IMR-90 (cell line): ENCODE results near the gene TEX22. TPM values are rescaled to one million over a fixed set of nuclear protein-coding genes. Genes with fewer than 3 reads are reported as not detected.

Experiments
- ATAC-seq: fragments of 200-7000 bp; cut with Tn5 transposase; 2 replicates; pipeline ENCODE4 v1.9.1; 2020; ENCODE audit warnings: low read depth, mild to moderate bottlenecking, moderate library complexity
- BruUV-seq: library from RNA; stranded (reverse); fragments of 400-500 nt; replicated peaks from 2 replicates; lab custom pipeline; 2021; lab: Mats Ljungman, UMichigan
- CTCF ChIA-PET: fragments of 300-600 bp; formaldehyde crosslinking; extraction: SDS; loops from one replicate; lab custom pipeline; 2021; ENCODE audit warnings: antibody characterized with exemption; lab: Yijun Ruan, JAX
- POLR2A ChIA-PET: fragments of 300-600 bp; sonication (Branson Sonifier 250); formaldehyde crosslinking; loops from one replicate; lab custom pipeline; 2022; ENCODE audit warnings: antibody characterized with exemption; ENCODE audit not compliant: unreplicated experiment; lab: Charles Lee
- DNase-seq: peaks from one replicate; pipeline ENCODE4 v3.0.0; 2013
- H2AFZ ChIP-seq: replicated peaks from 2 replicates; pipeline ENCODE3; 2013; ENCODE audit warnings: low read length, mild to moderate bottlenecking; ENCODE audit not compliant: poor library complexity
- H2AK5ac ChIP-seq: 2 replicates; pipeline ENCODE4 v1.6.1; 2013; ENCODE audit warnings: low read depth, low read length, inconsistent platforms
- H2AK9ac ChIP-seq: replicated peaks from 2 replicates; pipeline ENCODE3; 2013; ENCODE audit warnings: mild to moderate bottlenecking, low read depth, low read length, moderate library complexity; ENCODE audit not compliant: poor library complexity
- H2BK120ac ChIP-seq: 2 replicates; pipeline ENCODE4 v1.6.1; 2013; ENCODE audit warnings: low read depth, low read length, inconsistent platforms
- H2BK15ac ChIP-seq: 3 replicates; pipeline ENCODE4 v1.6.1; 2013; ENCODE audit warnings: low read depth, low read length, inconsistent platforms
- H2BK20ac ChIP-seq: 2 replicates; pipeline ENCODE4 v1.6.1; 2013; ENCODE audit warnings: low read depth, mild to moderate bottlenecking, inconsistent platforms, low read length, moderate library complexity
- H2BK5ac ChIP-seq: 2 replicates; pipeline ENCODE4 v1.6.1; 2013; ENCODE audit warnings: mild to moderate bottlenecking, low read depth, low read length, inconsistent platforms; ENCODE audit not compliant: poor library complexity, severe bottlenecking
- H3K14ac ChIP-seq: replicated peaks from 2 replicates; pipeline ENCODE4 v1.6.1; 2013; ENCODE audit warnings: low read depth, low read length, inconsistent platforms
- H3K18ac ChIP-seq: 2 replicates; pipeline ENCODE4 v1.6.1; 2013; ENCODE audit warnings: low read depth, low read length, control low read depth
- H3K23ac ChIP-seq: 2 replicates; pipeline ENCODE4 v1.6.1; 2013; ENCODE audit warnings: low read depth, low read length, inconsistent platforms
- H3K27ac ChIP-seq: 2 replicates; pipeline ENCODE4 v1.5.1; 2013; ENCODE audit warnings: mild to moderate bottlenecking, control low read depth, low read length; ENCODE audit not compliant: insufficient read depth
- H3K27me3 ChIP-seq: 2 replicates; pipeline ENCODE4 v1.6.1; 2013; ENCODE audit warnings: low read length; ENCODE audit not compliant: control insufficient read depth, insufficient read depth
- H3K36me3 ChIP-seq: 2 replicates; pipeline ENCODE4 v1.6.1; 2013; ENCODE audit warnings: low read length, mixed read lengths; ENCODE audit not compliant: control insufficient read depth, insufficient read depth
- H3K4ac ChIP-seq: 2 replicates; pipeline ENCODE4 v1.6.1; 2013; ENCODE audit warnings: low read depth, low read length, inconsistent platforms
- H3K4me1 ChIP-seq: 2 replicates; pipeline ENCODE4 v1.6.1; 2013; ENCODE audit warnings: low read length, mixed read lengths; ENCODE audit not compliant: control insufficient read depth, insufficient read depth
- H3K4me2 ChIP-seq: 2 replicates; pipeline ENCODE4 v1.6.1; 2013; ENCODE audit warnings: low read depth, mild to moderate bottlenecking, control low read depth, low read length, moderate library complexity
- H3K4me3 ChIP-seq: 2 replicates; pipeline ENCODE4 v1.5.1; 2013; ENCODE audit warnings: low read depth, mild to moderate bottlenecking, control low read depth, low read length, moderate library complexity; ENCODE audit not compliant: insufficient read depth
- H3K56ac ChIP-seq: 2 replicates; pipeline ENCODE4 v1.6.1; 2013; ENCODE audit warnings: low read length, inconsistent platforms; ENCODE audit not compliant: insufficient read depth; ENCODE audit errors: extremely low read depth
- H3K79me1 ChIP-seq, 2 experiments: 2 replicates each; pipeline ENCODE4 v1.6.1; 2013; ENCODE audit warnings: low read length in 2 of 2, inconsistent platforms in 1 of 2, low read depth in 1 of 2
- H3K9ac ChIP-seq: 2 replicates; pipeline ENCODE4 v1.6.1; 2013; ENCODE audit warnings: low read depth, low read length, control low read depth
- H3K9me1 ChIP-seq: 2 replicates; pipeline ENCODE4 v1.6.1; 2013; ENCODE audit warnings: low read length, inconsistent platforms; ENCODE audit not compliant: insufficient read depth
- H3K9me3 ChIP-seq: 2 replicates; pipeline ENCODE4 v1.6.1; 2013; ENCODE audit warnings: low read length; ENCODE audit not compliant: control insufficient read depth, insufficient read depth
- H4K20me1 ChIP-seq: 2 replicates; pipeline ENCODE4 v1.6.1; 2013; ENCODE audit warnings: low read length, inconsistent platforms; ENCODE audit not compliant: insufficient read depth
- H4K5ac ChIP-seq: 2 replicates; pipeline ENCODE4 v1.6.1; 2013; ENCODE audit warnings: mild to moderate bottlenecking, low read depth, low read length, control low read depth
- H4K8ac ChIP-seq, 2 experiments: 2 replicates each; pipeline ENCODE4 v1.6.1; 2013; ENCODE audit warnings: low read depth in 2 of 2, low read length in 2 of 2, control low read depth in 1 of 2, inconsistent platforms in 1 of 2
- H4K91ac ChIP-seq: 2 replicates; pipeline ENCODE4 v1.6.1; 2013; ENCODE audit warnings: low read depth, low read length, inconsistent platforms; ENCODE audit not compliant: insufficient read depth
- BHLHE40 ChIP-seq: fragments of 150-350 bp; IDR thresholded peaks from 2 replicates; pipeline ENCODE4 v1.6.1; 2016; ENCODE audit warnings: mild to moderate bottlenecking, low read depth, low read length
- CEBPB ChIP-seq: IDR thresholded peaks from 2 replicates; pipeline ENCODE4 v1.6.1; 2012; ENCODE audit warnings: low read depth, low read length, improper control_type of control experiment
- CHD1 ChIP-seq: IDR thresholded peaks from 2 replicates; pipeline ENCODE4 v1.6.1; 2012; ENCODE audit warnings: low read depth, low read length, improper control_type of control experiment
- CTCF ChIP-seq: conservative IDR thresholded peaks from 2 replicates; pipeline ENCODE4 v1.5.1; 2012; ENCODE audit warnings: mild to moderate bottlenecking, low read depth, low read length, improper control_type of control experiment
- ELK1 ChIP-seq: fragments of 150-350 bp; IDR thresholded peaks from 2 replicates; pipeline ENCODE4 v1.6.1; 2016; ENCODE audit warnings: low read depth, mild to moderate bottlenecking, low read length, moderate library complexity, borderline replicate concordance
- MAFK ChIP-seq: IDR thresholded peaks from 2 replicates; pipeline ENCODE4 v1.6.1; 2012; ENCODE audit warnings: low read depth, low read length, improper control_type of control experiment
- MAZ ChIP-seq: IDR thresholded peaks from 2 replicates; pipeline ENCODE4 v1.6.1; 2012; ENCODE audit warnings: low read depth, mild to moderate bottlenecking, low read length, improper control_type of control experiment, moderate library complexity, borderline replicate concordance
- MXI1 ChIP-seq: IDR thresholded peaks from 2 replicates; pipeline ENCODE4 v1.6.1; 2012; ENCODE audit warnings: low read depth, mild to moderate bottlenecking, low read length, moderate library complexity, borderline replicate concordance
- NFE2L2 ChIP-seq: fragments of 150-350 bp; IDR thresholded peaks from 2 replicates; pipeline ENCODE4 v1.6.1; 2016; ENCODE audit warnings: low read depth, mild to moderate bottlenecking, low read length
- POLR2A ChIP-seq: IDR thresholded peaks from 2 replicates; pipeline ENCODE4 v1.6.1; 2012; ENCODE audit warnings: mild to moderate bottlenecking, low read depth, low read length
- RFX5 ChIP-seq: IDR thresholded peaks from 2 replicates; pipeline ENCODE4 v1.8.0; 2012; ENCODE audit warnings: low read depth, mild to moderate bottlenecking, low read length, moderate library complexity
- SMC3 ChIP-seq: fragments of 150-350 bp; IDR thresholded peaks from 2 replicates; pipeline ENCODE4 v1.6.1; 2016; ENCODE audit warnings: low read depth, mild to moderate bottlenecking, antibody characterized with exemption, low read length, moderate library complexity
- USF2 ChIP-seq: fragments of 150-350 bp; IDR thresholded peaks from 2 replicates; pipeline ENCODE4 v1.6.1; 2017; ENCODE audit warnings: mild to moderate bottlenecking, antibody characterized with exemption, low read length, low read depth
- WGBS, 2 experiments: methylation state at CpG; one replicate each; pipeline versions ENCODE4 v1.1.5 to v1.1.7; 2013; ENCODE audit warnings: missing lambda C conversion rate in 2 of 2; ENCODE audit not compliant: insufficient read length in 1 of 2; ENCODE audit errors: extremely low coverage in 2 of 2; 5-methylcytosine and 5-hydroxymethylcytosine counted together
- dilution Hi-C: fragments of 300-500 bp; cut with HindIII; formaldehyde crosslinking; loops from one replicate; pipeline ENCODE4 v1.14.3; 2018; ENCODE audit warnings: low sequenced_read_pairs; ENCODE audit not compliant: unreplicated experiment
- in situ Hi-C: fragments of 300-500 bp; cut with MboI; formaldehyde crosslinking; loops from 3 replicates; pipeline ENCODE4 v1.14.3; 2019; ENCODE audit warnings: low sequenced_read_pairs, inconsistent platforms, mixed read lengths
- intact Hi-C: fragments of 100-400 bp; cut with micrococcal nuclease; formaldehyde crosslinking; loops from 2 replicates; pipeline ENCODE4 v1.10.0; 2022
- polyA plus RNA-seq, 3 experiments: library from polyadenylated mRNA; depleted of rRNA; stranded (reverse); fragments of >200 nt; gene quantifications; 2 replicates each; pipeline ENCODE4 v1.2.3, GENCODE V29; 2012; ENCODE audit warnings: low replicate concordance in 1 of 3
- total RNA-seq: library from RNA; depleted of rRNA; stranded (reverse); fragments of >200 nt; gene quantifications from 2 replicates; pipeline ENCODE4 v1.2.3, GENCODE V29; 2012

The TEX22 gene
- total and polyA plus RNA-seq, 2 of the 4 experiments (the other 2 are of a cell fraction): 0.10 to 0.18 TPM

GRCh38 chr14:105442834-105443233, 44.5 kb downstream of the TEX22 start:
- Histone ChIP-seq H2AK5ac (no peak overlapping the region), H2BK20ac (no peak overlapping the region), H4K5ac (no peak overlapping the region), H3K23ac (no peak overlapping the region), H2AK9ac (no peak overlapping the region), H3K27me3 (no peaks in the 10 kb centered on the region), H3K9ac (no peak overlapping the region), H4K20me1 (peaks cover 49% of the 10 kb centered on the region), H3K4me2 (no peak overlapping the region), H3K4ac (no peak overlapping the region), H4K8ac (no peak overlapping the region), H3K36me3 (peaks cover 24% of the 10 kb centered on the region), H4K91ac (no peak overlapping the region), H3K9me3 (no peaks in the 10 kb centered on the region), H2AFZ (no peak overlapping the region), H2BK5ac (no peak overlapping the region), H3K79me1 (peaks cover 6 to 54% of the 10 kb centered on the region in 2 experiments), H2BK120ac (no peak overlapping the region), H3K56ac (no peak overlapping the region), H3K14ac (no peak overlapping the region), H2BK15ac (no peak overlapping the region), H3K4me3 (no peak overlapping the region), H3K18ac (no peak overlapping the region), H3K9me1 (no peaks in the 10 kb centered on the region), H3K4me1 (no peaks in the 10 kb centered on the region), H3K27ac (no peak overlapping the region)
- ATAC-seq: no peak
- BruUV-seq: no TSS peak
- no peak for TF ChIP-seq SMC3
- no peak for TF ChIP-seq MXI1
- TF ChIP-seq MAFK: no peak
- no peak for TF ChIP-seq CTCF
- no peak for TF ChIP-seq BHLHE40
- TF ChIP-seq RFX5: no peak
- TF ChIP-seq MAZ: no peak
- TF ChIP-seq USF2: no peak
- no peak for TF ChIP-seq CHD1
- no peak for TF ChIP-seq NFE2L2
- TF ChIP-seq CEBPB: no peak
- TF ChIP-seq POLR2A: no peak
- TF ChIP-seq ELK1: no peak
- POLR2A ChIA-PET: no interaction called here
- WGBS, 2 experiments: 96% methylated on average over 10 of the region's 12 CpGs; no CpG with 5 or more reads in 1 of the 2 experiments
- in situ Hi-C loops: no loop called here
- CTCF ChIA-PET: no interaction called here
- DNase-seq: no peak
- intact Hi-C loops: no loop called here
- dilution Hi-C loops: no loop called here
